ENCODE data around the gene KIAA1549.
"Not testable (repeated sequence)": the region's sequence is repeated elsewhere in the genome, so short reads cannot be mapped to it uniquely, and the experiment has no call there.

Gene KIAA1549

GRCh38 chr7:138981332-138982203 is at the start of gene KIAA1549:
KIAA1549 (minus strand) TSS chr7:138981389; CDS start chr7:138981269, 120 bp downstream.
- TF ChIP-seq CTCF (IDR thresholded peaks at IDR 0.05; ENCODE audit: borderline replicate concordance, control extremely low read depth, extremely low read depth, insufficient read depth, missing control alignments): peak; percentile 84
- peak; percentile 94 for DNase-seq (ENCODE audit: low spot score)
- in situ Hi-C loops (cut with MboI; ENCODE audit: low sequenced_read_pairs, unreplicated experiment): no loop called here

DNA sequence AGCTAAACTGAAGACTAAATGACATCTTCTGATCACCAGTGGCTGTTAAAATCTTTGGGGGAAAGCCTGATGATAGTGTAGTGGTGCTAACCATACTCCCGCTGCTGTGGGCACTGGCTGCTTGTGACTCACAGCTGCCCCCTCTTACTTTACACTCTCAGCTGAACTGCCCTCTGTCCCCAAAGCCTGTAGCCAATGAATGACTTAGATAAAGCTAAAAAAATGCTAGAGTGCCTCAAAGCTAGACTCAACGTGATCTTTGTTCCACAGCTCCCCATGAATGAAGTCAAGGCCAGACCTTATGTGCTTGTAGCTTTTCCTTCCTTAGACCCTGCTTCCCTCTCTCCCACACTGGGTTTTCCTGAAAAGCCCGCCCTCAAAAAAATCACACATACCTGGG is 48.2 kb upstream of the KIAA1549 start:
- no peak for TF ChIP-seq CTCF (IDR thresholded peaks at IDR 0.05; ENCODE audit: borderline replicate concordance, control extremely low read depth, extremely low read depth, insufficient read depth, missing control alignments)
- in situ Hi-C loops (cut with MboI; ENCODE audit: low sequenced_read_pairs, unreplicated experiment): no loop called here
- DNase-seq (ENCODE audit: low spot score): no peak

- TF ChIP-seq CTCF (IDR thresholded peaks at IDR 0.05; ENCODE audit: borderline replicate concordance, control extremely low read depth, extremely low read depth, insufficient read depth, missing control alignments): no peak
- no peak for DNase-seq (ENCODE audit: low spot score)
- in situ Hi-C loops (cut with MboI; ENCODE audit: low sequenced_read_pairs, unreplicated experiment): no loop called here
These were observed 45.4 kb upstream of the KIAA1549 start for GRCh38 chr7:139026551-139026950.

GRCh38 chr7:139025861-139026260 is 44.7 kb upstream of the KIAA1549 start:
- in situ Hi-C loops (cut with MboI; ENCODE audit: low sequenced_read_pairs, unreplicated experiment); DNase-seq (ENCODE audit: low spot score): not testable (repeated sequence)

GRCh38 chr7:139023076-139023475 is 41.9 kb upstream of the KIAA1549 start:
- in situ Hi-C loops (cut with MboI; ENCODE audit: low sequenced_read_pairs, unreplicated experiment): no loop called here
- DNase-seq (ENCODE audit: low spot score): no peak
- no peak for TF ChIP-seq CTCF (IDR thresholded peaks at IDR 0.05; ENCODE audit: borderline replicate concordance, control extremely low read depth, extremely low read depth, insufficient read depth, missing control alignments)

- in situ Hi-C loops (cut with MboI; ENCODE audit: low sequenced_read_pairs, unreplicated experiment): no loop called here
- TF ChIP-seq CTCF (IDR thresholded peaks at IDR 0.05; ENCODE audit: borderline replicate concordance, control extremely low read depth, extremely low read depth, insufficient read depth, missing control alignments): no peak
- DNase-seq (ENCODE audit: low spot score): no peak
These were observed 41.1 kb upstream of the KIAA1549 start for GRCh38 chr7:139022286-139022685.

DNA sequence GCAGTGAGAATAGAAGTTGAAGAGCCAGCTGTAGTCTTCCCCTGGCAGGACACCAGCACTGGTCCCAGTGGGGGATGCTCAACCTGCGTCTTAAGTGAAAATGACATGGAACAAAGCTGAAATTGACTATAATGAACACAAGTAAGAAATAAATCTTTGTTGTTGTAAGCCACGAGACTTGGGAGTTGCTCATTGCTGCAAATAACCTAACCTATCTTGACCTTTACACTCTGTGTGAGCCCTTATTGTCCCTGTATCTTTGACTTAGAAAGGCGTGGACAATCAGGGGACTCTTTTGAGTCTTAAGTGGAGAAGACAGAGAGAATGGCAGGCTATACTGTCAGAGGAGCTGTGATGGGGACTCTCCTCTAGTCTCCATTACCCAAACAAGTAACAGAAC is 37.7 kb upstream of the KIAA1549 start:
- in situ Hi-C loops (cut with MboI; ENCODE audit: low sequenced_read_pairs, unreplicated experiment): no loop called here
- no peak for DNase-seq (ENCODE audit: low spot score)
- TF ChIP-seq CTCF (IDR thresholded peaks at IDR 0.05; ENCODE audit: borderline replicate concordance, control extremely low read depth, extremely low read depth, insufficient read depth, missing control alignments): no peak
